Esophagus mucosa (tissue), 1 donor: ENCODE measurements around the gene EPB41L4B. TPM values are rescaled to one million over a fixed set of nuclear protein-coding genes. Genes with fewer than 3 reads are reported as not detected.
"Not testable (repeated sequence)": the region's sequence is repeated elsewhere in the genome, so short reads cannot be mapped to it uniquely, and the experiment has no call there.

Experiments
- ATAC-seq: fragments of 200-7000 bp; cut with Tn5 transposase; one replicate; pipeline ENCODE4 v1.9.1; 2020
- total RNA-seq: library from RNA; stranded (reverse); gene quantifications from one replicate; pipeline ENCODE4 v1.2.4, GENCODE V29; 2023
- donor health status: DM: yes; HTN: yes; CAD: no.

The EPB41L4B gene
- total RNA-seq, 1 donor from 2014 or later, result 1.1 TPM

DNA sequence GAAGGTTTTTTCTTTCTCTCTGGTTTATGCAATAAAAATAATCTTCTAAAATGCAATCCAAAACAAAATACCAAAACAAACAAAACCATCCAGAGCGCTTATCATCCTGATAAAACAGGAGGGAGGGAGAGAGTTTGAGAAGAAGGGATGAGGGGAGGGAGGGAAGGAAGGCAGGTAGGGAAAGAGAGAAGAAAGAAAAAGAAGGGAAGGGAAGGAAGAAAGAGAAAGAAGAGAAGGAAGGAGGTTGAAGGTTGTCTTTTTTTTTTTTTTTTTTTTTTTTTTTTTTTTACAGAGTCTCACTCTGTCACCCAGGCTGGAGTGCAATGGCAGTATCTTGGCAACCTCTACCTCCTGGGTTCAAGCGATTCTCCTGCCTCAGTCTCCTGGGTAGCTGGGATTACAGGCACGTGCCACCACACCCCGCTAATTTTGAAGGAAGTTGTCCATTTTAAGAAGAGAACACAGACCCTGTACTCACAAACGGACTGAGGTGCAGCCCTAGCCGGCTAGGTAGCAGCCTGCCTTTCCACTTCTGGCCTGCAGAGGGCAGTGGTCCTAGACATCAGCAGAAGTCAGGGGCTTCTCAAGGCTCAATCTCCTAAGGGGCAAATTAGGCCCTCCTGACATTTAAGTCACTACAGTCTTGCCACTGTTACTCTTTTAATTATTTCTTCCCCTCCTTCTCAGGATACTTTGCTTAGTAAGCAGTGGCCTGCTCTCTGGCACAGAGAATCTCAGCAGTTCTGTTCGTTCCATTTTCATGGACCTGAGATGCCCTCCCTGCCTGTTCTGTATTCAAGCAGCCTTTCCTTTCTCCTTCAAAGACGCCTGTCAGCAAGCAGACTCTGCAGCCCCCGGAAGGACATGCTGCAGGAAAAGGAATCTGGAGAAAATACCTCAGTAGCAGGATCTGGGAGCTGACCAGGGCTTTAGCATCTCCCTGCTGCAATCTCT lies 76.4 kb downstream of the EPB41L4B start:
- ATAC-seq, result peak; percentile 69

DNA sequence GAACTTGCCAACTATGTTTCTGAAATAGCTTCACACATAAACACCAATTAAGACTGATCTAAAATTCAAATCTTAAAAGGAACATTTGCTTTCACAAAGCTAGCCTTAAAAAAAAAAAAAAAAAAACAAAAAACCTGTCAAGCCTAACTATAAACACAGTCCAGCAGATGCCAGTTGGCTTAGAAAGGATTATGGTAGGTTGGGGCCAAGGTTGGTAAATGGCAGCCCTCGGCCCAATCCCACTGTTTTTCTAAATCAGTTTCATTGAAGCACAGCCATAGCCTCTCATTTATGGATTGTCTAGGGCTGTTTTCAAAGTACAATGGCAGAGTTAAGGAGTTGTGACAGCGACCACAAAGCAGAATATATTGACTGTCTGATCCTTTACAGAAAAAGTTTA lies 78.1 kb downstream of the EPB41L4B start:
- no peak for ATAC-seq

DNA sequence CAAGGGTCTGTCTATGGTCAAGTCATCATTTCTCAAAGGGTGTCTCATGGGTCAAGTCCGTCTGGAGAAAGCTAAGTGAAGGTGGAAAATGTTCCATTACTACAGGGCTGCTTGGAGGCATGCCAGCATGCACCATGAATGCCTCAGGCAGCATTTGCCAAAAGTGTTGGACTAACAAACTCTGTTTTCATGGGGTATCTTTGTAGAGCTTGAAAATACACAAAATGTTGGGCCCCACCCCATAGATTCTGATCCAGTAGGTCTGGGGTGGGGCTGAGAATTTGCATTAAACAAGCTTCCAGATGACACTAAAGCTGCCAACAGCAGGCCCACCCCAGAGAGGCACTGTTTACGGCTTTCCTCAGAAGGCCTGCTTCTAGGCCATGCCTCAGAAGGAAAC lies 78.8 kb downstream of the EPB41L4B start:
- ATAC-seq, result no peak

DNA sequence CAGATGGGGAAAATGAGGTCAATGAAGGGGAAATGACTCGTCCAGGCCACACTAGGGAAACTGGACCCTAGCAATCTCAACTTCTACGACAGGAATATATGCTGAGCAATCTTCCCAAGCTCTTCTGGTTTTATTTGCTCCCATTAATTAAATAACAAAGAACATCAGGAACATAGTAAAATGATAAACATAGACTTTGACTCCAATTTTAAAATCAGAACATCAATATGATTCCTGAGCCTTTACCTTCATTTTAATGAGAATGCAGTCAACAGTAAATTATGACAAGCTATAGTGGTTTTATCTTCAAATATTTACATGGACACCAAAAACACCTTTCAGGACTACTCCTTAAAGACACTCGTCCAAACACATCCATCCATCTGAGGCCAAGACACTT lies 79.7 kb downstream of the EPB41L4B start:
- ATAC-seq, result no peak

DNA sequence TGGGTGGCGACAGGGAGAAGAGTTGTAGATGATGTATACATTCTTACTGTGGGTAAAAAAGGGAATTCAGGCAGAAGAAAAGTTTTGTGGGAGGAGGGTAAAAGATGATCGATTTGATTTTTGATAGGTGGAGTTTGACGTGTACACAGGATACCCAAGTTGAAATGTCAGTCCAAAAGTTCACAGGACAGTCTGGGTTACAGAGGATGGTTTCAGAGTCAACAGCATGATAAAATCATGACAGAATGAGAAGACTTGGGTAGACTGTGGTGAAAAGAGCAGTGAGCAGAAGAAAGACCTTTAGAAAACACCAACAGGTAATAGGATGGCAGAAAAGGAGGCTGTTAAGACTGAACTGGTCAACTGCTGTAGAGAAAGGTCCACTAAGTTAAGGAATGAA lies 81.6 kb downstream of the EPB41L4B start:
- no peak for ATAC-seq

DNA sequence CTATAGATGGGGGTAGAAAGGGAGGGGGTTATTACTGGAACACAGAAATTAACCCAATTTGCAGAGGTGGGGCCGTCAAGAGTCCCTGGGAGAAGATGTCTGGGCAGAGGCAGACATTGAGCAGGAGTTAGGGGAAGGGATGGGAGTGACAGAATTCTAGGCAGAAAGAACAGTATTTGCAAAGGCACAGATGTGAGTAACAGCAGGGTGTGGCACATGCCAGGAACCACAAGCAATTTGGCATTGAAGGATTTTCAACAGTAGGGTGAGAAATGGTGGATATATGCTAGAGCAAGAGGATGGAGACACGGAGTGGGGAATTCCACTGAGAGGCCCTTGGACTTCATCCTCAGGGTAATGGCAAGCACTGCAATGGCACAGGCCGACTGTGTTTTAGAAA lies 82.2 kb downstream of the EPB41L4B start:
- peak; percentile 78 for ATAC-seq

DNA sequence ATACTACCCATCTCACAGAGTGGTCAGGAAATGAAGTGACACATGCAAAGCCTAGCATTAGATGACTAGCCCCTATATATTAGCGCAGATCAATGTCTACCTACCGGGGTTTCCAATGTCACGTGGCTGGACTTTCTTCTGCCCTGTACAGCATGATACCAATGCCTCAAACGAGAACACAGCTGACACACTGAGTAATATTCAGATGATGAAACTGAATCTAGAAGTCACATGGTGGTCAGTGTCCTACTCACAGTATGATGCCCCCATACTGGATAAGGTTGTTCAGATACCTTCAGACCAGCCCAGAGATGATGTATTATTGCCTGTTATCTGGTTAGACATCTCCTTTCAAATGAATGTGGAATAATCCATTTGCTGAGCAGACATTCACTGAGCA lies 82.7 kb downstream of the EPB41L4B start:
- ATAC-seq, result no peak

DNA sequence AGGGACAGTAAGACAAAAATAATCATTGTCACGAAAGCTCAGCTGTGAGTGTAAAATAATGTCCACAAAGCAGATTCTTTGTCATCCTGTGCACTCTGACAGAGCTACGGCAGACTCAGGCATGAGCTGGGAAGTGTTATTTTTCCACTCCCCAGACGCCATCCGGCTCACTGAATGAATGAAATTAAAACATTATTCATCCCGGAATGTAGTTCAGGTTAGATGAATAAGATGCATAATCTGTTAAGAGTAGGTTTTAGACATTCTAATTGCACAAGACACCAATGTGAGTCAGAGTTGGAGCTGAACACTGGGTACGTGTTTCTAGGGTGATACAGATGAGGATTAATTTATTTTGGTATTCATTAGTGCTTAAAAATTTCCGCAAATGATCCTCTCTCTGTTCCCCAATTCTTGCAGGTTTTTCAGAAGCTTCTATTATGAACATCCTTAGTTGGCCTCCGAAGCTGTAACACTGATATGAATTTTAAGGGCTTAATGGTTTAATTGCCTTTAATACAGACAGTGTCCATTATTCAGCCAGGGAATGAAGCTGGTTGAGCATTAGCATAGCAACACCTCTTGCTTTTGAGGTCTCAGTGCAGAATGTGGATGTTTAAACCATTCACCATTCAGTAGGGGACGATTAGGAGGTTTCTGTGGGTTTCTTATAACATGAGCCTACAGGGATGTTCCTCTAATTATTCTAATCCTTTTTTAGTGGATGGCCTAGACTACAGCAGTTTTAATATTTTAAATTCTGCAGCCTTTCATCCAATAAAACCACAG lies 88.2 kb downstream of the EPB41L4B start:
- ATAC-seq, result peak; percentile 96

DNA sequence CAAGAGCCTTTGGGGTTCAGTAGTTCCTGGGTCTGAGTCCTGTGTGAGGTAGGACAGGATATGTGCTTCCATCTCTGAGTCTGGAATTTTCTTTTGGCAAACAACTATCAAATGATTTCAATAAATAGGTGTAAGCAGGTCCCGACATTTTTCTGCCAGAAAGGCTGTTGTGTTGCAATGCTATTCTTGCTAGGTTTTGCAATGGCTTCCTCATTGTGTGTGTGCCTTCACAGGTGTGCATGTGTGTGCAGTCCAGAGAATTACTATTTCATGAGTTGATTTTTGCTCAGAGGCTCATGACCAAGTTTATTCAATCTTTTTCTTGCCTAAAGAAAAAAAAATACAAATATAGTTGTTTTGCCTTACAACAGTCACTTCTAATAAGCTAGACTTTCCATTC lies 89.3 kb downstream of the EPB41L4B start:
- no peak for ATAC-seq

DNA sequence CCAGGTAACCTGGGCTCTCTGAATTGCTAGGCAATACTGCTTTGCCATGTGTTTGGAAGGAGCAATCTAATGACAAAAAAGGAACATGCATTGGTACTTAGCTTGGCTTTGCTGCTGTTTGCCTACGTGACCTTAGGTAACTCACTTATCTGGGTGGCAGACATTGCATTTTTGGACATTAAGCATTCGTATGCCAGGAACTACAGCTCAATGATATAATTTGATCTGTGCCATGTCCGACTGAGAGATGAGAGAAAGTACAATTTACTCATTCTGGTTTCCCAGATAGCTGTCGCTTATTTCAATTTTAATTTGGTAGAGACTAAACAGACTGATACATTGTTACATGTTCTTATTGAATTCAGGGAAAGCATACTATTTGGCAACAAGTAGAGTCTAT lies 90.6 kb downstream of the EPB41L4B start:
- ATAC-seq, result no peak

DNA sequence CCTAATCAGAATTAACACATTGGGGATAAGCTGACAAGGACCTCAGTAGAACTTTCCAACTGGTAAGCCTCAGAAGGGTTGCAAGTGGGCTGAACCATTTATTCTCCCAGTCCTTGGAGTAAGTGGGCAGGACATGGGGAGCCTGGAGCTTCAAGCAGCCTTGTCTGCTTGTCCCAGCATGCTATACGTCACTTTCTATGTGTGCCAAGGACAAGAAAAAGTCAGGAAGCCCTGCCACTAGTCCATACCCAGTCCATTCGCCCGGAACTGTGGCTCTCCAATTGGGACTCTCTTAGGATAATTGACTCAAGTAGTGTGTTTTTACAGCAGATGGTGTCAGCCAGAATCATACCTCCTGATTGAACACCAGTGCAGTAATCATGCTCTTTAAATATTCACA lies 91.2 kb downstream of the EPB41L4B start:
- ATAC-seq, result no peak

DNA sequence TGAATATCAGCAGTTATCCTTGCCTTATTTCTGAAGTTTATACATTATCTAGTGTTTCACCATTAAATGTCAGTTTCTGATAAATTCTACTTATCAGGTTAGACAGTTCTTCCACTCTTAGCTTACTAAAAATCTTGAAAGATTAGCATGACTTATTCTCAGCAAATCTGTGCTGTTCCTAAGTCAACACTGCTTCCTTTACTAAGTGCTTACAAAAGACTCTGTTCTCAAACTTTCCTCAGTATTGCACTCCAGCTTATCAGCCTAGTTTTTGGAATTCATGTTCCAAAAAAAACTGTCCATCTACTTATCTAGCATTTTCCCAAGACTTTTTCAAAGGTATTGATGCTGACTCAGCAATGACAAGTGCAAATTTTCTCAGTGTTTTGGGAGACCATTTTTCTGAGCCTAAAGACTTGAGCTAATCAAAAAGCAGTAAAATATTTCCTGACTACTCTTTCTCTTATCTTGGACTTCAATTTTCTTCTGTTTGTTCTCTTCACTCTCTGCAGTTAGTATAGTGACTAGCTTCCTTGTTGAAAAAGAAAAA lies 92.7 kb downstream of the EPB41L4B start:
- no peak for ATAC-seq

DNA sequence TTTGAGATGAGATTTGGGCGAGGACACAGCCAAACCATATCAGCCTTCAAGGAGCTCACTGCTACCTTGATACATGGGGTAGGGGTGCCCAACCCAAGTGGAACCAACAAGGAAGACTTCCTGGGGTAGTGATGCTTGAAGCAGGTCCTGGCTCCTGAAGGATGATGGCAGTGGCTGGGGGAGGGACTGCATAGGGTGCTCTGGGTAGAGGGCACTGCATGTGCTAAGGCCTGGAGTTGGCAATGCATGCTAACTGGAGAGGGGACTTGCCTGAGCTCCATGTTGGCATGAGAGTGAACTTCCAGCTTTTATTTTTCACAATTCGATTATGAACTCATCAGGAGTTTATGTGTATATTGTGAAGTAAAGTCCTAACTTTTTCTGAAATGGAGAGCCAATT lies 95.2 kb downstream of the EPB41L4B start:
- ATAC-seq, result no peak

DNA sequence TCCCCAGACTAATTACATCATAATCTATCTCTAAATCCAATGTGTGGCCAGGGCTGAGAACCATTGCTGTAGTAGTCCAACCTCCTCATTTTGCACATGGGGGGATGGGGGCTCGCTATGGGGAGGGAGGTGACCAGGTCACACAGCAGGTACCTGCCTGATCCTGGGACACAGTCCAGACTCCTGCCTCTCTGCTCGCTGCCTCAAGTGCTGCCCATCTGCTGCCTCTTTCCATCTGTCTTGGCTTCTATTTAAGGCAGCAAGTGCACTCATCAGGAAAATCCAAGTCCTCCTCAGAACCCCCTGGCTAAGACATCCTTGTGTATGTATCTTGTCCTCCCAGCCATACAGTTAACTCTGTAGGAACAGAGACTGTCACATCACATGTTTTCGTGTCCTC lies 96.1 kb downstream of the EPB41L4B start:
- no peak for ATAC-seq

DNA sequence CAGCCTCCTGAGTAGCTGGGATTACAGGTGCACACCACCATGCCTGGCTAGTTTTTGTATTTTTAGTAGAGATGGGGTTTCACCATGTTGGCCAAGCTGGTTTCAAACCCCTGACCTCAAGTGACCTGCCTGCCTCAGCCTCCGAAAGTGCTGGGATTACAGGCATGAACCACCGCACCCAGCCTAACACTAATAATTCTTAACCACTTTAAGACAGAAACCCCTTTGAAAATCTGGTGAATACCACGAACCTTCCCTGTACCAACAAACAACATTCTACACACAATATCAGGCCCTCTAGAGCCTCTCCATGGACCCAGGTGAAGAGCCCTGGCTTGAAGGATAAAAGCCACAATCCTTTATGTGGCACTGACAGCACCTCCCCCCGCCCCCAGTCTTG lies 102.6 kb downstream of the EPB41L4B start:
- ATAC-seq, result not testable (repeated sequence)

DNA sequence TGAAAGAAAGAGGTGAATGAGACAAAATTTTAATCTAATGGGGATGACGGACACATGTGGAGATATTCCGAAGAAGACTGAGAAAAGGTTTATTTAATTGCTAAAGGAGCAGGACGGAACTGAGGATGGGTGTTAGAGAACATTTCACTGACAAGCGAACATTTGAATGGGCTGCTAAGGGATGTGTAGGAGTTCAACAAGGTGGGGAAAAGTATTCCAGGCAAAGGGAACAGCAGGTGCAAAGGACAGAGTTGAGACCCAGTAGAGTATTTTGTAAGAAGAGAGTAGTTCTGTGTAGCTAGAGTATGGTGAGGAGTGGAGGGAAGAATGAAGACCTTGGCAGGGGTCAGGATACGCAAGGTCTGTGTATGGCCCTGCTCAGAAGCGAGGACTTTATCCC lies 106.4 kb downstream of the EPB41L4B start:
- no peak for ATAC-seq

DNA sequence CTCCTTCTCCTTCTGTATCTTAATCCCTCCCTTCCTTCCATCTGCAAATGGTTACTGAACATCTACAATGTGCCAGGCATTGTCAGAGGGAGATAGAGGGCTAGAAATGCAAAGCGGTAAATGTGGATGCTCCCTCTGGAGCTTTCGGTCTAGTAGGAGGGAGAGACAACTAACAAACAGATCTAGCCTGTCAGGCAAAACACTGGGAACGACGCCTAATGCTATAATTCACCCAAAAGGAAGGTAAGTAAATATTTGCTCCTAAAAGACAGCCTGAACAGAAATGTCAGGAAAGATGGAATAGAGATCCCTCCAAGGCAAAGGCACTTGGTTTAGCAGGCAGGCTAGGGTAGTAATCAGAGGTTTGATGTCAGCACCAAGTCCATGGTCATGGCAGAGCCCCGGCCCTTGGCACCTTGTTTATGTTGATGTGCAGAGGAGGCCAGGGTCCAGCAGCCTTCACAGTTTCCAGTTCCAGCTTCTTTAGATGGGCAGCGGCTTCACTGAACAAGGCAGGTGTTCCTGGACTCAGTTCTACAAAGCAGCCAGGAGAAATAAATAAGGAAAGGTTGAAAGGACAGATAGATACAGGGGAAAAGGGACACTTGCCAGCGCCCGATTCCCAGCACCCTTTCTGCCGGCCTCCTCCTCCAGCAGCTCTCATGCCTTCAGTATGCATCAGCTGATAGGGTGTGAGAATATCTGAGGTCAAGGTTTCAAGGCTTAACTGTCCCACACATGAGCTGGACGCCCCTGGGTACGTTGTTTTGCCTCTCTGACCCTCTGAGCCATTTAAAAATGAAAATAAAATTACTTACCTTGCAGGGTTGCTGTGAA lies 107.4 kb downstream of the EPB41L4B start:
- ATAC-seq, result no peak

DNA sequence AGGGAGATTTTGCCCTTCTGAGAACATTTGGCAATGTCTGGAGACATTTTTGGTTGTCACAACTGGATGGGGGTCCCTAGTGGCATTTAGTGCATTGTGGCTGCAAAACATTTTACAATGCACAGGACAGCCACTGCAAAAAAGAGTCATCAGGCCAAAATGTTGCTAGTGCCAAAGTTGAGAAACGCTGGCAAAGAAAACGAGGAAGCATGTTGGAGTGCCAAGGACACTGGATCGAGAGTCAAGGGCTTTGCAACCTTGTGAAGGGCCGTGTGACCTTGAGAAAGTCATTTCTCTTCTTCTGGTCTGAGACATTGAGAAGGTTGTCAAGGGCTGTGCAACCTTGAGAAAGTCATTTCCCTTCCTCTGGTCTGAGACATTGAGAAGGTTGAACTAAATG lies 108.1 kb downstream of the EPB41L4B start:
- no peak for ATAC-seq

DNA sequence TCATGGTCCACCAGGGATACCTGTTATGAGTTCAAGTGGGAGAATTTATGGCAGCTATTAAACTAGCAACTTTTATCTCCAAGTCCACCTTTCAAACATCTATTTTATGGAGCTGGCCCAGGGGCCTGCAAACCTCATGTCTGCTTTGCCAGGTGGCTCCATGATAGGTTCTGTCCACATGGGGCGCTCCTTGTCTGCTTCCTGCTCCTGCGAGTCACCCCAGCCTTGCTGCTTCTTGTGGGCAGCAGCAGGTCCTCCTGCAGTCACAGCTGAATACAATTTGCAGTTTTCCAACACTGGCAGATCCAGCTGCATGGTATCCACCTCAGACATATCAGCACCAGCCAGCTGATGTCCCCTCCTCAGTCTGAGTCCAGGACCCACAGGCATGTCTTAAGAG lies 114.2 kb downstream of the EPB41L4B start:
- ATAC-seq, result no peak

DNA sequence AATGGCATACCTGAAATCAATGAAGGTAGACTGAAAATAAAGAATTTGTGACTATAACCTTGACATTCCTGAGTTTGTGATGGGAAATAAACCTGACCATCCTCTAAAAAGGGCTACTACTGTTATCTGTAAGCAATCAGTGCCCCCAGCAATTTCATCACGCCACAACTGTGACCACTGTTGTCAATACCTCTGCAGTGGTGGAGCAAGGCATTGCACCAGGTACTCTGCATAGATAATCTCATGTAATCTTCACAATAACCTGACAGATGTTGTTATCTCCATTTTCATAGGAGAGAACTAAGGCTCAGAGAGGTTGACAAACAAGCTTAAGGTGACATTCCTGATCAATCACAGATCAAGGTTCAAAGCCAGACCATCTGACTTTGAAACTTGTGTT lies 115.3 kb downstream of the EPB41L4B start:
- ATAC-seq, result no peak

DNA sequence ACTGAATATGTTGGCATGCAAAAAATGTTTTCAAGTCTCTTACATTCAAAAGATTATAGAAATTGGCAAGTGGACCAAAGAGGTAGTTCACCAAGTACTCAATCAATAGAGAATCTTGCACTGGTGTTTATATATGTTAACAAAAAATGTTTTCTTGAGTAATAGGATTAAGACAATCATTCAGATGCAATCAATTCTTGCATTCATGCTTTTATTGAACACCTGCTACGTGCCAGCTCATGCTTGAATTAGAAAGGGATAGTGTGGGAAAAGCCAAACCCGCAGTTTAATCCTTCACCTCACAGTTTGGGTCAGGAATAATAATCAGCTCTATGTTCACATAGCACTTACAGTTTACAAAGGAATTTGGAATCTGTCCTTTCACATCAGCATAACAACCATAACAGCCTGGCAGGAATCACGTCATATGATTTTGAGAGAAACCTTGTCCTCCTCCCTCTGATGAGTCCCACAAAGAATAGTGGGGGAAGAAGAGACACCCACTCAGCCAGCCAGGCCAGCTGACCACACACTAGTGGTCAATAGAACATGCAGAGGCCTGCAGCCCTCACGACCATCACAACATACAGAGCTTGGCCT lies 117.0 kb downstream of the EPB41L4B start:
- no peak for ATAC-seq

DNA sequence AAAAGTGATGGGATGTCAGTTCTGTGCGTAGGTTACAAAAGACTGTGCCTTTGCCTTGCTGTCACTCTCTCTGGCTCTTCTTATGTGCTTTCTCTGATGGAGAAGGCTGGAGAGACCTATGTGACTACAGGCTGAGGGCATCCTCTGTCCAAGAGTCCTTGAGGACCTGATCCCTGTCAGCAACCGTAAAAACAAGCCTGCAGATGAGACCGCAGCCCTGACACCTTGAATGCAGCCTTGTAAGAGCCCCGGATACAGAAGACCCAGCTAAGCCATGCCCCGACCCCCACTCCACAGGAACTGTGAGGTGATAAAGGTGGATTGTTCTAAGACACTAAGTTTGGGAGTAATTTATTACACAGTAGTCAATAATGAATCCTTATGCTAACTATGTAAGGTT lies 121.2 kb downstream of the EPB41L4B start:
- ATAC-seq, result no peak
